Measurements from ENCODE around the gene BTBD9. TPM values are rescaled to one million over a fixed set of nuclear protein-coding genes. Genes with fewer than 3 reads are reported as not detected.

BTBD9 gene
- polyA plus RNA-seq, 1 donor (not counting 4 experiments of a cell fraction or from before 2014, with no cell fraction given) = 6.8 TPM

DNA sequence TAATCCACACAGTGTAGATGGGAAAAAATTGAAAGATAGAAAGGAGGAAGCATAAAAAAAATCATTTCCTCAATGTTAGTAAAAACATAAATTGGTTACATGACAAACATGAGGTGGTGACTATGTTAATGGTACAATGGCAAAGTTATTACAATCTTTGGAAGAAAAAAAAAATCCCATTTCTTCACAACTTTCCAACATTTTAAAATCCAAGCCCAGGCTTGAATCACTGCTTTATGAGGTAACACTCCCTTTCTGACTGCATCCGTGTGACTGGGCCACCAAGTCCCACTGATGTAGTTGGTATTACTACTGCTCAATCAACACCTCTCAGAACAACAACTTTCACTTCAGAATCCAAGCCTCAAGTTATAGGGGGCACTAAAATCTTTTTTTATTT, 160.4 kb downstream of the BTBD9 start:
- Histone ChIP-seq H3K4me2 (ENCODE audit: control insufficient read depth, extremely low read depth, insufficient read depth, low read depth, low read length) (no peak overlapping the region), H3K36me3 (ENCODE audit: control insufficient read depth in 2 of 2, extremely low read depth in 1 of 2, insufficient read depth in 2 of 2, low read length in 2 of 2) (no peaks in the 10 kb centered on the region), H3K9ac (ENCODE audit: control insufficient read depth, extremely low read depth, insufficient read depth, low read length) (no peak overlapping the region), H3K9me1 (ENCODE audit: control insufficient read depth, extremely low read depth, insufficient read depth, low read length) (no peaks in the 10 kb centered on the region), H3K4me1 (ENCODE audit: control insufficient read depth, extremely low read depth, insufficient read depth, low read length) (no peaks in the 10 kb centered on the region), H2AFZ (ENCODE audit: control insufficient read depth, low read length) (no peak overlapping the region), H3K9me3 (ENCODE audit: control insufficient read depth, low read depth, low read length) (no peaks in the 10 kb centered on the region), H3K27me3 (ENCODE audit: control insufficient read depth, extremely low read depth, insufficient read depth, low read length) (no peaks in the 10 kb centered on the region), H3K4me3 (ENCODE audit: control insufficient read depth in 2 of 3, extremely low read depth in 1 of 3, insufficient read depth in 2 of 3, low read depth in 1 of 3, low read length in 3 of 3) (no peak overlapping the region), H3K27ac (ENCODE audit: control insufficient read depth, insufficient read depth, low read length) (no peak overlapping the region), H4K20me1 (ENCODE audit: control insufficient read depth, extremely low read depth, insufficient read depth, low read length) (no peaks in the 10 kb centered on the region), H3K79me2 (ENCODE audit: control insufficient read depth, insufficient read depth, low read length) (no peaks in the 10 kb centered on the region)
- DNase-seq (ENCODE audit: low read depth, low spot score) (no peak), FAIRE-seq (no peak)
- TF ChIP-seq EZH2 (IDR thresholded peaks at IDR 0.05; ENCODE audit: low read length) = no peak
- TF ChIP-seq, protein P1, sequence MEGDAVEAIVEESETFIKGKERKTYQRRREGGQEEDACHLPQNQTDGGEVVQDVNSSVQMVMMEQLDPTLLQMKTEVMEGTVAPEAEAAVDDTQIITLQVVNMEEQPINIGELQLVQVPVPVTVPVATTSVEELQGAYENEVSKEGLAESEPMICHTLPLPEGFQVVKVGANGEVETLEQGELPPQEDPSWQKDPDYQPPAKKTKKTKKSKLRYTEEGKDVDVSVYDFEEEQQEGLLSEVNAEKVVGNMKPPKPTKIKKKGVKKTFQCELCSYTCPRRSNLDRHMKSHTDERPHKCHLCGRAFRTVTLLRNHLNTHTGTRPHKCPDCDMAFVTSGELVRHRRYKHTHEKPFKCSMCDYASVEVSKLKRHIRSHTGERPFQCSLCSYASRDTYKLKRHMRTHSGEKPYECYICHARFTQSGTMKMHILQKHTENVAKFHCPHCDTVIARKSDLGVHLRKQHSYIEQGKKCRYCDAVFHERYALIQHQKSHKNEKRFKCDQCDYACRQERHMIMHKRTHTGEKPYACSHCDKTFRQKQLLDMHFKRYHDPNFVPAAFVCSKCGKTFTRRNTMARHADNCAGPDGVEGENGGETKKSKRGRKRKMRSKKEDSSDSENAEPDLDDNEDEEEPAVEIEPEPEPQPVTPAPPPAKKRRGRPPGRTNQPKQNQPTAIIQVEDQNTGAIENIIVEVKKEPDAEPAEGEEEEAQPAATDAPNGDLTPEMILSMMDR (optimal IDR thresholded peaks at IDR 0.05 in 1 of 3, IDR thresholded peaks at IDR 0.05 in 1 of 3, conservative IDR thresholded peaks at IDR 0.05 in 1 of 3; ENCODE audit: extremely low read depth in 1 of 3, insufficient read depth in 2 of 3, low read length in 3 of 3) = no peak
- dilution Hi-C loops (cut with MboI; ENCODE audit: extremely low pct_ligation_motif_present, low sequenced_read_pairs) = no loop called here

DNA sequence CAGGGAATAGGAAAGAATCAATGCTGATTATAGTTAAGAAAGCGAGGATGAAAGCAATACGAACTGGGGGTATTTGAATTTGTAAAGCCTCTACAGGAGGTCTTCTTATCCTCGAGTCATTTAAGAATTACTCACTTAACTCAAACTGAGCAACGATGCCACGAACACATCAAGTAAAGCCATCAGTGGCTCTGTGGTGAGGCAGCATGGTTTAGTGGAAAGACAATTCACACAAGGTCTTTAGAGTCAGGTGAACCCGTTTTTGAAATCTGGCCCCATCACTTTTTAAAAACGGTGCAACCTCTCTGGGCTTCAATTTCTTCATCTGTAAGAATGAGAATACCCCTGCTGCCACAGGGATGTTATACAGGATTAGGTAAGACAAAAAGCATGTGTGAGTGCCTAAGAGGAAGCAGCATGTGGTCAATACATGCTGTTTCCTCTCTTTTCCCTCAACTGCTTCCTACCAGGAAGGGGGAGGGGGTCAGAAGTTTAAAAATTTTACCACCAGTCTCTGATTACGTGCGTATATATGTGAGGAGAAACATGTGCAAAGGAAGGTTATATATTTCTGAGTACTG, 162.0 kb downstream of the BTBD9 start:
- Histone ChIP-seq H3K4me1 (ENCODE audit: control insufficient read depth, extremely low read depth, insufficient read depth, low read length) (no peaks in the 10 kb centered on the region), H3K4me2 (ENCODE audit: control insufficient read depth, extremely low read depth, insufficient read depth, low read depth, low read length) (no peak overlapping the region), H3K4me3 (ENCODE audit: control insufficient read depth in 2 of 3, extremely low read depth in 1 of 3, insufficient read depth in 2 of 3, low read depth in 1 of 3, low read length in 3 of 3) (no peak overlapping the region), H3K36me3 (ENCODE audit: control insufficient read depth in 2 of 2, extremely low read depth in 1 of 2, insufficient read depth in 2 of 2, low read length in 2 of 2) (no peaks in the 10 kb centered on the region), H3K9me1 (ENCODE audit: control insufficient read depth, extremely low read depth, insufficient read depth, low read length) (no peaks in the 10 kb centered on the region), H2AFZ (ENCODE audit: control insufficient read depth, low read length) (no peak overlapping the region), H3K79me2 (ENCODE audit: control insufficient read depth, insufficient read depth, low read length) (no peaks in the 10 kb centered on the region), H3K9me3 (ENCODE audit: control insufficient read depth, low read depth, low read length) (no peaks in the 10 kb centered on the region), H3K9ac (ENCODE audit: control insufficient read depth, extremely low read depth, insufficient read depth, low read length) (no peak overlapping the region), H4K20me1 (ENCODE audit: control insufficient read depth, extremely low read depth, insufficient read depth, low read length) (no peaks in the 10 kb centered on the region), H3K27ac (ENCODE audit: control insufficient read depth, insufficient read depth, low read length) (no peak overlapping the region), H3K27me3 (ENCODE audit: control insufficient read depth, extremely low read depth, insufficient read depth, low read length) (no peaks in the 10 kb centered on the region)
- no peak for TF ChIP-seq EZH2 (IDR thresholded peaks at IDR 0.05; ENCODE audit: low read length)
- TF ChIP-seq, protein P1 (optimal IDR thresholded peaks at IDR 0.05 in 1 of 3, IDR thresholded peaks at IDR 0.05 in 1 of 3, conservative IDR thresholded peaks at IDR 0.05 in 1 of 3; ENCODE audit: extremely low read depth in 1 of 3, insufficient read depth in 2 of 3, low read length in 3 of 3) = no peak
- dilution Hi-C loops (cut with MboI; ENCODE audit: extremely low pct_ligation_motif_present, low sequenced_read_pairs) = no loop called here
- FAIRE-seq = no peak
- no peak for DNase-seq (ENCODE audit: low read depth, low spot score)
